ENCODE measurements around the gene SOX1.

- TF ChIP-seq EP300 (IDR thresholded peaks at IDR 0.05) (no peak), CTCF (IDR thresholded peaks at IDR 0.05) (no peak), POLR2A (IDR thresholded peaks at IDR 0.05) (no peak)
These were observed at the start of gene SOX1 for GRCh38 chr13:112067116-112067741.

Measured in ovary (tissue), 3 donors.